IMR-90 (cell line): ENCODE results near the gene VRK2.

Experiments
- CEBPB ChIP-seq: IDR thresholded peaks from 2 replicates; pipeline ENCODE4 v1.6.1; 2012; ENCODE audit warnings: low read depth, low read length, improper control_type of control experiment
- CTCF ChIP-seq: conservative IDR thresholded peaks from 2 replicates; pipeline ENCODE4 v1.5.1; 2012; ENCODE audit warnings: mild to moderate bottlenecking, low read depth, low read length, improper control_type of control experiment
- FOS ChIP-seq: fragments of 150-350 bp; IDR thresholded peaks from 2 replicates; pipeline ENCODE4 v1.6.1; 2016; ENCODE audit warnings: low read depth, low read length
- RAD21 ChIP-seq: IDR thresholded peaks from 2 replicates; pipeline ENCODE4 v1.6.1; 2012; ENCODE audit warnings: low read length, improper control_type of control experiment
- RCOR1 ChIP-seq: IDR thresholded peaks from 2 replicates; pipeline ENCODE4 v1.6.1; 2012; ENCODE audit warnings: mild to moderate bottlenecking, low read length, improper control_type of control experiment; ENCODE audit not compliant: insufficient replicate concordance

- TF ChIP-seq CEBPB (no peak), RAD21 (no peak), CTCF (no peak), RCOR1 (no peak), FOS (no peak)
Observed at GRCh38 chr2:58045580-58046334, 849 bp upstream of the VRK2 start.
